HUES64 (cell line): Measurements from ENCODE around the gene CCL4L2.
"Not testable (repeated sequence)": the region's sequence is repeated elsewhere in the genome, so short reads cannot be mapped to it uniquely, and the experiment has no call there.

Experiments
- H3K27ac ChIP-seq: 2 replicates; pipeline ENCODE4 v1.7.0; 2013; ENCODE audit warnings: low read depth, low read length, inconsistent platforms
- H3K27me3 ChIP-seq: 2 replicates; pipeline ENCODE4 v1.6.1; 2013; ENCODE audit warnings: mild to moderate bottlenecking, low read length; ENCODE audit not compliant: insufficient read depth
- H3K36me3 ChIP-seq: 2 replicates; pipeline ENCODE4 v1.6.1; 2013; ENCODE audit warnings: mild to moderate bottlenecking, low read length; ENCODE audit not compliant: insufficient read depth
- H3K4me1 ChIP-seq: 2 replicates; pipeline ENCODE4 v1.6.1; 2013; ENCODE audit warnings: mild to moderate bottlenecking, low read length, moderate library complexity; ENCODE audit not compliant: insufficient read depth
- H3K4me3 ChIP-seq: 2 replicates; pipeline ENCODE4 v1.5.1; 2013; ENCODE audit warnings: mild to moderate bottlenecking, low read length, moderate library complexity
- H3K9ac ChIP-seq: 2 replicates; pipeline ENCODE4 v1.6.1; 2013; ENCODE audit warnings: mild to moderate bottlenecking, low read depth, low read length
- H3K9me3 ChIP-seq: 2 replicates; pipeline ENCODE4 v1.6.1; 2013; ENCODE audit warnings: low read depth, low read length; ENCODE audit not compliant: insufficient read depth
- WGBS: fragments of 150-250, 120-280 bp; methylation state at CpG from one replicate; pipeline ENCODE4 v1.1.7; 2013; ENCODE audit warnings: missing lambda C conversion rate; 5-methylcytosine and 5-hydroxymethylcytosine counted together

The CCL4L2 gene

GRCh38 chr17:36187943-36188665 lies 22.8 kb upstream of the CCL4L2 start:
- H3K27ac ChIP-seq = not testable (repeated sequence)

GRCh38 chr17:36188891-36189306 lies 22.0 kb upstream of the CCL4L2 start:
- Histone ChIP-seq H3K4me3 (no peak overlapping the region), H3K4me1 (peaks cover 4% of the 10 kb centered on the region; the same call in 1 of the 2 replicates), H3K9ac (no peak overlapping the region), H3K36me3 (no peaks in the 10 kb centered on the region), H3K27me3 (no peaks in the 10 kb centered on the region), H3K27ac (no peak overlapping the region), H3K9me3 (no peaks in the 10 kb centered on the region)
- 93% methylated on average over 5 of the region's 7 CpGs for WGBS

More at GRCh38 chr17:36187943-36188665, 22.8 kb upstream of the CCL4L2 start:
- not testable (repeated sequence) for H3K4me1 ChIP-seq, H3K9me3 ChIP-seq, H3K4me3 ChIP-seq, H3K36me3 ChIP-seq, H3K27me3 ChIP-seq, H3K9ac ChIP-seq
- WGBS = 68% methylated on average over 4 of the region's 5 CpGs

- not testable (repeated sequence) for H3K27ac ChIP-seq, H3K9ac ChIP-seq, H3K27me3 ChIP-seq, H3K9me3 ChIP-seq, H3K4me3 ChIP-seq, H3K36me3 ChIP-seq, H3K4me1 ChIP-seq
- WGBS = 93% methylated on average over 5 of the region's 5 CpGs
Measured at GRCh38 chr17:36189993-36190392, 20.9 kb upstream of the CCL4L2 start.

- H3K4me1 ChIP-seq, H3K9ac ChIP-seq, H3K27me3 ChIP-seq, H3K9me3 ChIP-seq, H3K4me3 ChIP-seq, H3K27ac ChIP-seq, H3K36me3 ChIP-seq: not testable (repeated sequence)
- WGBS = 90% methylated on average over 9 of the region's 9 CpGs
Measured at GRCh38 chr17:36190549-36191330, 20.1 kb upstream of the CCL4L2 start.

- no CpG with 5 or more reads among the region's 1 CpG for WGBS
- H3K9me3 ChIP-seq = no peaks in the 10 kb centered on the region
- H3K4me1 ChIP-seq = peaks cover 4% of the 10 kb centered on the region
- no peak overlapping the region for H3K4me3 ChIP-seq
- no peaks in the 10 kb centered on the region for H3K27me3 ChIP-seq
- H3K9ac ChIP-seq = no peak overlapping the region
- H3K36me3 ChIP-seq = no peaks in the 10 kb centered on the region
- H3K27ac ChIP-seq = no peak overlapping the region
Measured at GRCh38 chr17:36193216-36193775, 17.6 kb upstream of the CCL4L2 start.

GRCh38 chr17:36194147-36194831 lies 16.6 kb upstream of the CCL4L2 start:
- not testable (repeated sequence) for H3K27ac ChIP-seq, H3K4me1 ChIP-seq, H3K9me3 ChIP-seq, H3K4me3 ChIP-seq, H3K36me3 ChIP-seq, H3K27me3 ChIP-seq, H3K9ac ChIP-seq
- WGBS = 95% methylated on average over 5 of the region's 8 CpGs

GRCh38 chr17:36194832-36195433 lies 15.9 kb upstream of the CCL4L2 start:
- not testable (repeated sequence) for H3K36me3 ChIP-seq, H3K27me3 ChIP-seq, H3K4me1 ChIP-seq, H3K9ac ChIP-seq, H3K9me3 ChIP-seq, H3K4me3 ChIP-seq, H3K27ac ChIP-seq
- 93% methylated on average over 10 of the region's 10 CpGs for WGBS

- H3K9ac ChIP-seq = no peak overlapping the region
- H3K4me3 ChIP-seq = no peak overlapping the region
- H3K27ac ChIP-seq = no peak overlapping the region
- H3K9me3 ChIP-seq = no peaks in the 10 kb centered on the region
- H3K4me1 ChIP-seq = peaks cover 4% of the 10 kb centered on the region
- H3K36me3 ChIP-seq = no peaks in the 10 kb centered on the region
- H3K27me3 ChIP-seq = no peaks in the 10 kb centered on the region
- WGBS = 56% methylated on average over 10 of the region's 10 CpGs
Measured at GRCh38 chr17:36195434-36196130, 15.3 kb upstream of the CCL4L2 start.

- no peak overlapping the region for H3K27ac ChIP-seq
- 92% methylated on average over 3 of the region's 3 CpGs for WGBS
Measured at GRCh38 chr17:36196131-36196486, 14.8 kb upstream of the CCL4L2 start.

GRCh38 chr17:36197387-36197703 lies 13.5 kb upstream of the CCL4L2 start:
- H3K4me3 ChIP-seq = no peak overlapping the region
- H3K9ac ChIP-seq = no peak overlapping the region
- WGBS = 92% methylated on average over 4 of the region's 4 CpGs
- H3K4me1 ChIP-seq = peaks cover 3% of the 10 kb centered on the region
- H3K36me3 ChIP-seq = no peaks in the 10 kb centered on the region
- no peak overlapping the region for H3K27ac ChIP-seq
- H3K9me3 ChIP-seq = no peaks in the 10 kb centered on the region
- no peaks in the 10 kb centered on the region for H3K27me3 ChIP-seq

More at GRCh38 chr17:36196131-36196486, 14.8 kb upstream of the CCL4L2 start:
- no peaks in the 10 kb centered on the region for H3K36me3 ChIP-seq
- no peak overlapping the region for H3K4me3 ChIP-seq
- no peaks in the 10 kb centered on the region for H3K27me3 ChIP-seq
- peaks cover 4% of the 10 kb centered on the region for H3K4me1 ChIP-seq
- no peaks in the 10 kb centered on the region for H3K9me3 ChIP-seq
- no peak overlapping the region for H3K9ac ChIP-seq
